Colonic mucosa (tissue), 4 donors: ENCODE measurements around the gene CHSY3. TPM values are rescaled to one million over a fixed set of nuclear protein-coding genes. Genes with fewer than 3 reads are reported as not detected.

Experiments used
- DNase-seq: peaks from one replicate; pipeline ENCODE4 v3.0.0-alpha.2; 2020
- H3K27ac ChIP-seq: fragments of 200-600 bp; one replicate; pipeline ENCODE4 v1.8.0; 2021
- H3K27me3 ChIP-seq: fragments of 200-600 bp; one replicate; pipeline ENCODE4 v1.8.0; 2021
- H3K36me3 ChIP-seq: fragments of 200-600 bp; one replicate; pipeline ENCODE4 v1.8.0; 2021
- H3K4me1 ChIP-seq: fragments of 200-600 bp; one replicate; pipeline ENCODE4 v1.8.0; 2021; ENCODE audit warnings: mild to moderate bottlenecking
- H3K4me3 ChIP-seq: fragments of 200-600 bp; one replicate; pipeline ENCODE4 v1.8.0; 2021
- H3K9ac ChIP-seq, 2 donors: one replicate each; pipeline ENCODE4 v1.7.0; 2013; ENCODE audit warnings: control low read depth in 2 of 2, low read depth in 2 of 2, low read length in 2 of 2
- H3K9me3 ChIP-seq: fragments of 200-600 bp; one replicate; pipeline ENCODE4 v1.8.0; 2021
- CTCF ChIP-seq: fragments of 200-600 bp; IDR thresholded peaks from one replicate; pipeline ENCODE4 v1.8.0; 2022; ENCODE audit warnings: antibody characterized with exemption, mild to moderate bottlenecking
- intact Hi-C: fragments of 100-400 bp; cut with DNase I; formaldehyde crosslinking; loops from one replicate; pipeline ENCODE4 v1.14.1; 2022
- total RNA-seq, 2 donors: library from RNA; stranded (reverse); fragmentation: NEBNext Ultra II Directional in 1 of 2; extraction: Animal tissue kit (Norgen Biotek cat#: 25700) in 1 of 2; gene quantifications; one replicate each; pipeline ENCODE4 v1.2.1, GENCODE V29; 2021
- donor health status: healthy.
- donor health status: DM: no; HTN: no; CAD: no.
- donor health status: DM: no; HTN: no; CAD: no.

CHSY3 gene
- total RNA-seq, 2 donors from 2014 or later = 0.42 to 0.99 TPM

- no peak for DNase-seq
- H3K4me3 ChIP-seq = no peak overlapping the region
- intact Hi-C loops = no loop called here
- no peak overlapping the region for H3K9ac ChIP-seq
- TF ChIP-seq CTCF = no peak
- H3K36me3 ChIP-seq = no peaks in the 10 kb centered on the region
- no peaks in the 10 kb centered on the region for H3K9me3 ChIP-seq
- no peak overlapping the region for H3K27ac ChIP-seq
- no peaks in the 10 kb centered on the region for H3K27me3 ChIP-seq
- no peaks in the 10 kb centered on the region for H3K4me1 ChIP-seq
These were observed 151.3 kb downstream of the CHSY3 start for GRCh38 chr5:130055572-130055971.

GRCh38 chr5:130061746-130062145, 157.5 kb downstream of the CHSY3 start:
- H3K9me3 ChIP-seq = no peaks in the 10 kb centered on the region
- no peak overlapping the region for H3K27ac ChIP-seq
- H3K4me3 ChIP-seq = no peak overlapping the region
- no peaks in the 10 kb centered on the region for H3K4me1 ChIP-seq
- no peaks in the 10 kb centered on the region for H3K27me3 ChIP-seq
- no peaks in the 10 kb centered on the region for H3K36me3 ChIP-seq
- H3K9ac ChIP-seq = no peak overlapping the region
- intact Hi-C loops = no loop called here
- TF ChIP-seq CTCF = no peak
- no peak for DNase-seq

GRCh38 chr5:130063603-130064002, 159.3 kb downstream of the CHSY3 start:
- Histone ChIP-seq H3K4me1 (no peaks in the 10 kb centered on the region), H3K27ac (no peak overlapping the region), H3K4me3 (no peak overlapping the region), H3K9me3 (no peaks in the 10 kb centered on the region), H3K36me3 (no peaks in the 10 kb centered on the region), H3K9ac (no peak overlapping the region), H3K27me3 (no peaks in the 10 kb centered on the region)
- no peak for TF ChIP-seq CTCF
- DNase-seq = no peak
- intact Hi-C loops = no loop called here

GRCh38 chr5:130064484-130064883, 160.2 kb downstream of the CHSY3 start:
- TF ChIP-seq CTCF = no peak
- intact Hi-C loops = no loop called here

GRCh38 chr5:130065617-130066016, 161.4 kb downstream of the CHSY3 start:
- Histone ChIP-seq H3K9me3 (no peaks in the 10 kb centered on the region), H3K4me1 (no peaks in the 10 kb centered on the region), H3K36me3 (no peaks in the 10 kb centered on the region), H3K4me3 (no peak overlapping the region), H3K27ac (no peak overlapping the region), H3K27me3 (no peaks in the 10 kb centered on the region), H3K9ac (no peak overlapping the region)
- no peak for TF ChIP-seq CTCF
- no peak for DNase-seq
- intact Hi-C loops = no loop called here

More at GRCh38 chr5:130064484-130064883, 160.2 kb downstream of the CHSY3 start:
- Histone ChIP-seq H3K27ac (no peak overlapping the region), H3K4me3 (no peak overlapping the region), H3K9ac (no peak overlapping the region), H3K4me1 (no peaks in the 10 kb centered on the region), H3K9me3 (no peaks in the 10 kb centered on the region), H3K27me3 (no peaks in the 10 kb centered on the region), H3K36me3 (no peaks in the 10 kb centered on the region)
- no peak for DNase-seq

- Histone ChIP-seq H3K4me3 (no peak overlapping the region), H3K4me1 (no peaks in the 10 kb centered on the region), H3K36me3 (no peaks in the 10 kb centered on the region), H3K27ac (no peak overlapping the region), H3K27me3 (no peaks in the 10 kb centered on the region), H3K9ac (no peak overlapping the region), H3K9me3 (no peaks in the 10 kb centered on the region)
- intact Hi-C loops = no loop called here
- TF ChIP-seq CTCF = no peak
- no peak for DNase-seq
These were observed 162.4 kb downstream of the CHSY3 start for GRCh38 chr5:130066644-130067043.
